WTC11 (cell line): ENCODE results near the gene CNN2. TPM values are rescaled to one million over a fixed set of nuclear protein-coding genes. Genes with fewer than 3 reads are reported as not detected.

Source experiments
- ATAC-seq: fragments of 200-7000 bp; cut with Tn5 transposase; 2 replicates; pipeline ENCODE4 v1.10.0; 2021; ENCODE audit warnings: mild to moderate bottlenecking, moderate library complexity
- CTCF ChIA-PET: fragments of 300-600 bp; sonication (Branson Sonifier 250); formaldehyde crosslinking; loops from one replicate; lab custom pipeline; 2021; ENCODE audit warnings: antibody characterized with exemption; lab: Charles Lee
- POLR2A ChIA-PET: fragments of 350-600 bp; sonication (Branson Sonifier 250); formaldehyde crosslinking; loops from one replicate; lab custom pipeline; 2021; ENCODE audit warnings: antibody characterized with exemption; lab: Charles Lee
- DNase-seq: peaks from one replicate; pipeline ENCODE4 v3.0.0; 2021; ENCODE audit warnings: low spot score
- H3K27ac Mint-ChIP-seq: 2 replicates; pipeline ENCODE4 v1.8.0; 2021; ENCODE audit warnings: mixed read lengths
- H3K27me3 Mint-ChIP-seq: 2 replicates; pipeline ENCODE4 v1.8.0; 2021; ENCODE audit warnings: low read depth, mild to moderate bottlenecking, moderate library complexity, mixed read lengths
- H3K36me3 Mint-ChIP-seq: 2 replicates; pipeline ENCODE4 v1.8.0; 2021; ENCODE audit warnings: mixed read lengths
- H3K4me1 Mint-ChIP-seq: 2 replicates; pipeline ENCODE4 v1.8.0; 2022; ENCODE audit warnings: mixed read lengths
- H3K4me3 Mint-ChIP-seq: 2 replicates; pipeline ENCODE4 v1.8.0; 2021; ENCODE audit warnings: mild to moderate bottlenecking, moderate library complexity, mixed read lengths
- H3K9me3 Mint-ChIP-seq: 2 replicates; pipeline ENCODE4 v1.8.0; 2021; ENCODE audit warnings: mixed read lengths
- AR ChIP-seq: fragments of 250-450 bp; sonication (Bioruptor Pico); IDR thresholded peaks from 2 replicates; pipeline ENCODE4 v1.9.0; 2021; ENCODE audit warnings: mild to moderate bottlenecking
- E2F4 ChIP-seq: sonication (generic); formaldehyde crosslinking; IDR thresholded peaks from 2 replicates; pipeline ENCODE4 v1.8.1; 2022; ENCODE audit warnings: low read depth, mild to moderate bottlenecking, moderate library complexity, missing genetic modification reagents, borderline replicate concordance
- FOXP1 ChIP-seq: sonication (generic); formaldehyde crosslinking; IDR thresholded peaks from 2 replicates; pipeline ENCODE4 v1.8.0; 2022; ENCODE audit warnings: missing genetic modification reagents, mild to moderate bottlenecking, moderate library complexity, borderline replicate concordance
- FOXP4 ChIP-seq: sonication (generic); formaldehyde crosslinking; IDR thresholded peaks from 2 replicates; pipeline ENCODE4 v1.8.0; 2022; ENCODE audit warnings: mild to moderate bottlenecking, missing genetic modification reagents
- JAZF1 ChIP-seq: fragments of 250-450 bp; sonication (Bioruptor Pico); IDR thresholded peaks from 2 replicates; pipeline ENCODE4 v1.9.0; 2021; ENCODE audit warnings: moderate library complexity, mild to moderate bottlenecking, inconsistent platforms
- JUN ChIP-seq: sonication (generic); formaldehyde crosslinking; IDR thresholded peaks from 2 replicates; pipeline ENCODE4 v1.8.0; 2023; ENCODE audit warnings: mild to moderate bottlenecking, missing genetic modification reagents
- KAT7 ChIP-seq: sonication (generic); formaldehyde crosslinking; IDR thresholded peaks from 2 replicates; pipeline ENCODE4 v1.8.1; 2023; ENCODE audit warnings: missing genetic modification reagents, mild to moderate bottlenecking, borderline replicate concordance
- MXD4 ChIP-seq: fragments of 250-450 bp; sonication (Bioruptor Pico); IDR thresholded peaks from 2 replicates; pipeline ENCODE4 v1.8.0; 2021; ENCODE audit warnings: mild to moderate bottlenecking, moderate library complexity, borderline replicate concordance
- OVOL2 ChIP-seq: fragments of 250-450 bp; sonication (Bioruptor Pico); IDR thresholded peaks from 2 replicates; pipeline ENCODE4 v1.9.0; 2021; ENCODE audit warnings: mild to moderate bottlenecking, borderline replicate concordance
- SMAD3 ChIP-seq: sonication (generic); formaldehyde crosslinking; IDR thresholded peaks from 2 replicates; pipeline ENCODE4 v1.8.0; 2022; ENCODE audit warnings: missing genetic modification reagents, mild to moderate bottlenecking, borderline replicate concordance
- SP1 ChIP-seq: sonication (generic); formaldehyde crosslinking; conservative IDR thresholded peaks from 2 replicates; pipeline ENCODE4 v1.8.1; 2022; ENCODE audit warnings: missing genetic modification reagents
- TEAD1 ChIP-seq: sonication (generic); formaldehyde crosslinking; IDR thresholded peaks from 2 replicates; pipeline ENCODE4 v1.8.0; 2022; ENCODE audit warnings: mild to moderate bottlenecking, missing genetic modification reagents
- ZBTB21 ChIP-seq: sonication (generic); formaldehyde crosslinking; IDR thresholded peaks from 2 replicates; pipeline ENCODE4 v1.8.1; 2023; ENCODE audit warnings: mild to moderate bottlenecking, missing genetic modification reagents, borderline replicate concordance
- ZNF121 ChIP-seq: sonication (generic); formaldehyde crosslinking; IDR thresholded peaks from 2 replicates; pipeline ENCODE4 v1.8.0; 2023; ENCODE audit warnings: missing genetic modification reagents
- ZNF219 ChIP-seq: sonication (generic); formaldehyde crosslinking; IDR thresholded peaks from 2 replicates; pipeline ENCODE4 v1.8.0; 2023; ENCODE audit warnings: missing genetic modification reagents, mild to moderate bottlenecking, borderline replicate concordance
- ZNF396 ChIP-seq: fragments of 250-450 bp; sonication (Bioruptor Pico); IDR thresholded peaks from 2 replicates; pipeline ENCODE4 v1.8.0; 2021; ENCODE audit warnings: mild to moderate bottlenecking, moderate library complexity, borderline replicate concordance
- ZNF416 ChIP-seq: fragments of 250-450 bp; sonication (Bioruptor Pico); IDR thresholded peaks from 2 replicates; pipeline ENCODE4 v1.9.0; 2021; ENCODE audit warnings: mild to moderate bottlenecking, inconsistent platforms
- ZNF423 ChIP-seq: fragments of 250-450 bp; sonication (Bioruptor Pico); IDR thresholded peaks from 2 replicates; pipeline ENCODE4 v2.1.2; 2022; ENCODE audit warnings: mild to moderate bottlenecking, moderate library complexity
- total RNA-seq: library from RNA; stranded (reverse); gene quantifications from 3 replicates; pipeline ENCODE4 v1.2.3, GENCODE V29; 2021
- TF ChIP-seq, protein P1 (sequence below): sonication (generic); formaldehyde crosslinking; IDR thresholded peaks from 2 replicates; pipeline ENCODE4 v1.8.1; 2023; ENCODE audit warnings: mild to moderate bottlenecking, missing genetic modification reagents, moderate library complexity
- TF ChIP-seq, protein P2 (sequence below): sonication (generic); formaldehyde crosslinking; conservative IDR thresholded peaks from 2 replicates; pipeline ENCODE4 v1.8.1; 2022; ENCODE audit warnings: mild to moderate bottlenecking, missing genetic modification reagents
- TF ChIP-seq, protein P3 (sequence below): sonication (generic); formaldehyde crosslinking; IDR thresholded peaks from 2 replicates; pipeline ENCODE4 v1.8.1; 2023; ENCODE audit warnings: mild to moderate bottlenecking, missing genetic modification reagents
- TF ChIP-seq, protein P4 (sequence below): sonication (generic); formaldehyde crosslinking; IDR thresholded peaks from 2 replicates; pipeline ENCODE4 v1.8.1; 2023; ENCODE audit warnings: mild to moderate bottlenecking, missing genetic modification reagents, moderate library complexity

The CNN2 gene
- total RNA-seq, 1 experiment from 2014 or later, result 390 TPM

- TF ChIP-seq OVOL2 (CRISPR knock-in tag) (no peak), ZBTB21 (CRISPR knock-in tag) (no peak)
Measured at GRCh38 chr19:1017115-1017905, 9.1 kb upstream of the CNN2 start (continued).

GRCh38 chr19:1017906-1018305, 8.5 kb upstream of the CNN2 start:
- ChIA-PET CTCF (no interaction called here), POLR2A (interaction anchor here (1.2 kb wide), 2 partner anchors 9 to 13 kb away, joined by 3 read pairs; partner anchors contain the start of gene CNN2)
- H3K36me3 Mint-ChIP-seq, result no peaks in the 10 kb centered on the region; the same call in 1 of the 2 replicates
- H3K4me1 Mint-ChIP-seq, result peaks cover 28% of the 10 kb centered on the region
- no peak for DNase-seq
- no peaks in the 10 kb centered on the region for H3K27me3 Mint-ChIP-seq
- TF ChIP-seq SMAD3 (CRISPR knock-in tag), result no peak
- TF ChIP-seq, protein P1, sequence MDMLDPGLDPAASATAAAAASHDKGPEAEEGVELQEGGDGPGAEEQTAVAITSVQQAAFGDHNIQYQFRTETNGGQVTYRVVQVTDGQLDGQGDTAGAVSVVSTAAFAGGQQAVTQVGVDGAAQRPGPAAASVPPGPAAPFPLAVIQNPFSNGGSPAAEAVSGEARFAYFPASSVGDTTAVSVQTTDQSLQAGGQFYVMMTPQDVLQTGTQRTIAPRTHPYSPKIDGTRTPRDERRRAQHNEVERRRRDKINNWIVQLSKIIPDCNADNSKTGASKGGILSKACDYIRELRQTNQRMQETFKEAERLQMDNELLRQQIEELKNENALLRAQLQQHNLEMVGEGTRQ (CRISPR knock-in tag), result no peak
- TF ChIP-seq, protein P2, sequence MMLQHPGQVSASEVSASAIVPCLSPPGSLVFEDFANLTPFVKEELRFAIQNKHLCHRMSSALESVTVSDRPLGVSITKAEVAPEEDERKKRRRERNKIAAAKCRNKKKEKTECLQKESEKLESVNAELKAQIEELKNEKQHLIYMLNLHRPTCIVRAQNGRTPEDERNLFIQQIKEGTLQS, result no peak
- TF ChIP-seq TEAD1 (CRISPR knock-in tag), result no peak
- TF ChIP-seq, protein P3, sequence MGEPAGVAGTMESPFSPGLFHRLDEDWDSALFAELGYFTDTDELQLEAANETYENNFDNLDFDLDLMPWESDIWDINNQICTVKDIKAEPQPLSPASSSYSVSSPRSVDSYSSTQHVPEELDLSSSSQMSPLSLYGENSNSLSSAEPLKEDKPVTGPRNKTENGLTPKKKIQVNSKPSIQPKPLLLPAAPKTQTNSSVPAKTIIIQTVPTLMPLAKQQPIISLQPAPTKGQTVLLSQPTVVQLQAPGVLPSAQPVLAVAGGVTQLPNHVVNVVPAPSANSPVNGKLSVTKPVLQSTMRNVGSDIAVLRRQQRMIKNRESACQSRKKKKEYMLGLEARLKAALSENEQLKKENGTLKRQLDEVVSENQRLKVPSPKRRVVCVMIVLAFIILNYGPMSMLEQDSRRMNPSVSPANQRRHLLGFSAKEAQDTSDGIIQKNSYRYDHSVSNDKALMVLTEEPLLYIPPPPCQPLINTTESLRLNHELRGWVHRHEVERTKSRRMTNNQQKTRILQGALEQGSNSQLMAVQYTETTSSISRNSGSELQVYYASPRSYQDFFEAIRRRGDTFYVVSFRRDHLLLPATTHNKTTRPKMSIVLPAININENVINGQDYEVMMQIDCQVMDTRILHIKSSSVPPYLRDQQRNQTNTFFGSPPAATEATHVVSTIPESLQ, result no peak
- TF ChIP-seq FOXP1, result no peak
- TF ChIP-seq MXD4 (CRISPR knock-in tag), result no peak
- TF ChIP-seq ZBTB21 (CRISPR knock-in tag), result no peak
- no peak for TF ChIP-seq ZNF219 (CRISPR knock-in tag)
- ATAC-seq, result no peak
- 0 out of 2 replicates have a peak overlapping the region, but pooled peaks have one; percentile 80 for H3K27ac Mint-ChIP-seq
- no peaks in the 10 kb centered on the region for H3K9me3 Mint-ChIP-seq
- no peak overlapping the region for H3K4me3 Mint-ChIP-seq

- Mint-ChIP-seq H3K9me3 (no peaks in the 10 kb centered on the region), H3K4me3 (peak overlapping the region; percentile 83), H3K27me3 (no peaks in the 10 kb centered on the region), H3K27ac (no peak overlapping the region), H3K4me1 (peaks cover 28% of the 10 kb centered on the region), H3K36me3 (no peaks in the 10 kb centered on the region; the same call in 1 of the 2 replicates)
- ATAC-seq (no peak), DNase-seq (no peak)
- ChIA-PET CTCF (interaction anchor here (2.1 kb wide), 1 partner anchor 21 kb away, joined by 4 read pairs; the partner anchor contains the start of gene ABCA7), POLR2A (no interaction called here)
- no peak for TF ChIP-seq ZNF121 (CRISPR knock-in tag)
- TF ChIP-seq JAZF1 (CRISPR knock-in tag), result no peak
- TF ChIP-seq FOXP4 (CRISPR knock-in tag), result no peak
- TF ChIP-seq, protein P4, sequence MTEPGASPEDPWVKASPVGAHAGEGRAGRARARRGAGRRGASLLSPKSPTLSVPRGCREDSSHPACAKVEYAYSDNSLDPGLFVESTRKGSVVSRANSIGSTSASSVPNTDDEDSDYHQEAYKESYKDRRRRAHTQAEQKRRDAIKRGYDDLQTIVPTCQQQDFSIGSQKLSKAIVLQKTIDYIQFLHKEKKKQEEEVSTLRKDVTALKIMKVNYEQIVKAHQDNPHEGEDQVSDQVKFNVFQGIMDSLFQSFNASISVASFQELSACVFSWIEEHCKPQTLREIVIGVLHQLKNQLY (CRISPR knock-in tag), result no peak
- TF ChIP-seq E2F4 (CRISPR knock-in tag), result no peak
- TF ChIP-seq KAT7 (CRISPR knock-in tag), result no peak
- TF ChIP-seq ZNF416 (CRISPR knock-in tag), result no peak
- no peak for TF ChIP-seq SP1 (CRISPR knock-in tag)
- no peak for TF ChIP-seq AR (CRISPR knock-in tag)
- TF ChIP-seq ZNF423 (CRISPR knock-in tag), result no peak
- TF ChIP-seq JUN (CRISPR knock-in tag), result no peak
- no peak for TF ChIP-seq ZNF396
Measured at GRCh38 chr19:1018393-1018792, 8.0 kb upstream of the CNN2 start.
